ENCODE data around the gene HIVEP3. TPM values are rescaled to one million over a fixed set of nuclear protein-coding genes. Genes with fewer than 3 reads are reported as not detected.
"Not testable (repeated sequence)": the region's sequence is repeated elsewhere in the genome, so short reads cannot be mapped to it uniquely, and the experiment has no call there.

The HIVEP3 gene
- polyA plus RNA-seq, 1 donor (not counting 4 experiments of a cell fraction or from before 2014, with no cell fraction given), result 1.1 TPM

DNA sequence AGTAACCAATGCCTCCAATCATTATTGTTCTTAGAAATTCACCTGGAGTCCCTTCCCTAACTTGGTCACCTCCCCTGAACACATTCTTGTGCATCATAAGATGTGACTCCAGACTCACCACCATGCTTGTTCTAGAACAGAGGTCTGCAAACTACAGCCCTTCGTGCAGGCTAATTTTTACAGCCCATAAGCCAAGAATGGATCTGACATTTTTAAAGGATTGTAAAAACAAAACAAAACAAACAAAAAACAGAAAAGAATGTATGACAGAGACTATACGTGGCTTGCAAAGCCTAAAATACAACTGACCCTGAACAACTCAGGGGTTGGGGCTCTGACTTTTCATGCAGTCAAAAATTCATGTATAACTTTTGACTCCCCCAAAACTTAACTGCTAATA is 6.2 kb upstream of the HIVEP3 start:
- Histone ChIP-seq H3K27me3 (ENCODE audit: control insufficient read depth, extremely low read depth, insufficient read depth, low read length) (peaks cover 3% of the 10 kb centered on the region), H3K9me1 (ENCODE audit: control insufficient read depth, extremely low read depth, insufficient read depth, low read length) (no peaks in the 10 kb centered on the region), H3K4me3 (ENCODE audit: control insufficient read depth in 2 of 3, extremely low read depth in 1 of 3, insufficient read depth in 2 of 3, low read depth in 1 of 3, low read length in 3 of 3) (no peak overlapping the region), H3K4me1 (ENCODE audit: control insufficient read depth, extremely low read depth, insufficient read depth, low read length) (peaks cover 12% of the 10 kb centered on the region), H3K9ac (ENCODE audit: control insufficient read depth, extremely low read depth, insufficient read depth, low read length) (no peak overlapping the region), H3K9me3 (ENCODE audit: control insufficient read depth, low read depth, low read length) (no peaks in the 10 kb centered on the region), H3K36me3 (ENCODE audit: control insufficient read depth in 2 of 2, extremely low read depth in 1 of 2, insufficient read depth in 2 of 2, low read length in 2 of 2) (no peaks in the 10 kb centered on the region), H2AFZ (ENCODE audit: control insufficient read depth, low read length) (no peak overlapping the region), H3K4me2 (ENCODE audit: control insufficient read depth, extremely low read depth, insufficient read depth, low read depth, low read length) (no peak overlapping the region), H4K20me1 (ENCODE audit: control insufficient read depth, extremely low read depth, insufficient read depth, low read length) (no peaks in the 10 kb centered on the region), H3K79me2 (ENCODE audit: control insufficient read depth, insufficient read depth, low read length) (no peaks in the 10 kb centered on the region), H3K27ac (ENCODE audit: control insufficient read depth, insufficient read depth, low read length) (no peak overlapping the region)
- dilution Hi-C loops (cut with MboI; ENCODE audit: extremely low pct_ligation_motif_present, low sequenced_read_pairs), result no loop called here
- FAIRE-seq (no peak), DNase-seq (ENCODE audit: low read depth, low spot score) (no peak)
- TF ChIP-seq EZH2 (IDR thresholded peaks at IDR 0.05; ENCODE audit: low read length), result no peak
- TF ChIP-seq, protein P1, sequence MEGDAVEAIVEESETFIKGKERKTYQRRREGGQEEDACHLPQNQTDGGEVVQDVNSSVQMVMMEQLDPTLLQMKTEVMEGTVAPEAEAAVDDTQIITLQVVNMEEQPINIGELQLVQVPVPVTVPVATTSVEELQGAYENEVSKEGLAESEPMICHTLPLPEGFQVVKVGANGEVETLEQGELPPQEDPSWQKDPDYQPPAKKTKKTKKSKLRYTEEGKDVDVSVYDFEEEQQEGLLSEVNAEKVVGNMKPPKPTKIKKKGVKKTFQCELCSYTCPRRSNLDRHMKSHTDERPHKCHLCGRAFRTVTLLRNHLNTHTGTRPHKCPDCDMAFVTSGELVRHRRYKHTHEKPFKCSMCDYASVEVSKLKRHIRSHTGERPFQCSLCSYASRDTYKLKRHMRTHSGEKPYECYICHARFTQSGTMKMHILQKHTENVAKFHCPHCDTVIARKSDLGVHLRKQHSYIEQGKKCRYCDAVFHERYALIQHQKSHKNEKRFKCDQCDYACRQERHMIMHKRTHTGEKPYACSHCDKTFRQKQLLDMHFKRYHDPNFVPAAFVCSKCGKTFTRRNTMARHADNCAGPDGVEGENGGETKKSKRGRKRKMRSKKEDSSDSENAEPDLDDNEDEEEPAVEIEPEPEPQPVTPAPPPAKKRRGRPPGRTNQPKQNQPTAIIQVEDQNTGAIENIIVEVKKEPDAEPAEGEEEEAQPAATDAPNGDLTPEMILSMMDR (optimal IDR thresholded peaks at IDR 0.05 in 1 of 3, IDR thresholded peaks at IDR 0.05 in 1 of 3, conservative IDR thresholded peaks at IDR 0.05 in 1 of 3; ENCODE audit: extremely low read depth in 1 of 3, insufficient read depth in 2 of 3, low read length in 3 of 3), result no peak

DNA sequence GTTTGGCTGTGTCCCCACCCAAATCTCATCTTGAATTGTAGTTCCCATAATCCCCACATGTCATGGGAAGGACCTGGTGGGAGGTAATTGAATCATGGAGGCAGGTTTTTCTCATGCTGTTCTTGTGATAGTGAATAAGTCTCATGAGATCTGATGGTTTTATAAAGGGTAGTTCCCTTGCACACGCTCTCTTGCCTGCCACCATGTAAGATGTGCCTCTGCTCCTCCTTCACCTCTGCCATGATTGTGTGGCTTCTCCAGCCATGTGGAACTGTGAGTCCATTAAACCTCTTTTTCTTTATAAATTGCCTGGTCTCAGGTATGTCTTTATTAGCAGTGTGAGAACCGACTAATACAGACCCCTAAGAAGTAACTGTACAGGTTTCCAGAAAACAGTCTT is 2.5 kb upstream of the HIVEP3 start:
- H4K20me1 ChIP-seq (ENCODE audit: control insufficient read depth, extremely low read depth, insufficient read depth, low read length); FAIRE-seq; H3K9me3 ChIP-seq (ENCODE audit: control insufficient read depth, low read depth, low read length); H2AFZ ChIP-seq (ENCODE audit: control insufficient read depth, low read length); dilution Hi-C loops (cut with MboI; ENCODE audit: extremely low pct_ligation_motif_present, low sequenced_read_pairs); DNase-seq (ENCODE audit: low read depth, low spot score); H3K4me3 ChIP-seq (ENCODE audit: control insufficient read depth in 2 of 3, extremely low read depth in 1 of 3, insufficient read depth in 2 of 3, low read depth in 1 of 3, low read length in 3 of 3); H3K36me3 ChIP-seq (ENCODE audit: control insufficient read depth in 2 of 2, extremely low read depth in 1 of 2, insufficient read depth in 2 of 2, low read length in 2 of 2); H3K27ac ChIP-seq (ENCODE audit: control insufficient read depth, insufficient read depth, low read length); H3K9me1 ChIP-seq (ENCODE audit: control insufficient read depth, extremely low read depth, insufficient read depth, low read length); H3K79me2 ChIP-seq (ENCODE audit: control insufficient read depth, insufficient read depth, low read length); H3K9ac ChIP-seq (ENCODE audit: control insufficient read depth, extremely low read depth, insufficient read depth, low read length); H3K4me2 ChIP-seq (ENCODE audit: control insufficient read depth, extremely low read depth, insufficient read depth, low read depth, low read length); H3K27me3 ChIP-seq (ENCODE audit: control insufficient read depth, extremely low read depth, insufficient read depth, low read length): not testable (repeated sequence)
- peaks cover 26% of the 10 kb centered on the region for H3K4me1 ChIP-seq (ENCODE audit: control insufficient read depth, extremely low read depth, insufficient read depth, low read length)

DNA sequence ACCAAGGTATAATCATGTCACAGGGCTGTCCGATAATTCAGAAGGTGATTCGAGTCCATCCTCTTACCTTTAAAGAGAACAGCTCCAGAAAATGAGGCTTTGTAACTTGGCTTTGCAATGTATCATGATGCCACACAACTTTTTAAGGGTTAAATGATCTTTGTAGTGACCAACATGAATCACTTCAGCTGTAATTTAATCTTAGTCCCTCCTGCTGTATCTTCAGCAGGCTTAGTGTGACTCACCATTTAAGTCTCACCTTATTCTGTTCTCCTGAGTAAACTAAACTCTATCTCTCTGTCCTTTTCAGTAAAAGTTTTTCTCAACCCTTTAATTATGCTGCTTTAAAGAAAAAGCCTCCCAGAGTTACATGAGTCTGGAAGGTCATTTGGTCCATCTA is 1.9 kb upstream of the HIVEP3 start:
- DNase-seq (ENCODE audit: low read depth, low spot score) (peak; percentile 15), FAIRE-seq (peak; percentile 83)
- no peak overlapping the region for H3K9ac ChIP-seq (ENCODE audit: control insufficient read depth, extremely low read depth, insufficient read depth, low read length)
- peaks cover 26% of the 10 kb centered on the region for H3K4me1 ChIP-seq (ENCODE audit: control insufficient read depth, extremely low read depth, insufficient read depth, low read length)
- no peaks in the 10 kb centered on the region for H3K9me3 ChIP-seq (ENCODE audit: control insufficient read depth, low read depth, low read length)
- no peaks in the 10 kb centered on the region for H3K79me2 ChIP-seq (ENCODE audit: control insufficient read depth, insufficient read depth, low read length)
- no peaks in the 10 kb centered on the region for H3K36me3 ChIP-seq (ENCODE audit: control insufficient read depth in 2 of 2, extremely low read depth in 1 of 2, insufficient read depth in 2 of 2, low read length in 2 of 2)
- no peak for TF ChIP-seq EZH2 (IDR thresholded peaks at IDR 0.05; ENCODE audit: low read length)
- TF ChIP-seq, protein P1 (optimal IDR thresholded peaks at IDR 0.05 in 1 of 3, IDR thresholded peaks at IDR 0.05 in 1 of 3, conservative IDR thresholded peaks at IDR 0.05 in 1 of 3; ENCODE audit: extremely low read depth in 1 of 3, insufficient read depth in 2 of 3, low read length in 3 of 3), result no peak
- dilution Hi-C loops (cut with MboI; ENCODE audit: extremely low pct_ligation_motif_present, low sequenced_read_pairs), result no loop called here
- H4K20me1 ChIP-seq (ENCODE audit: control insufficient read depth, extremely low read depth, insufficient read depth, low read length), result no peaks in the 10 kb centered on the region
- no peak overlapping the region for H2AFZ ChIP-seq (ENCODE audit: control insufficient read depth, low read length)
- H3K27me3 ChIP-seq (ENCODE audit: control insufficient read depth, extremely low read depth, insufficient read depth, low read length), result no peaks in the 10 kb centered on the region
- H3K27ac ChIP-seq (ENCODE audit: control insufficient read depth, insufficient read depth, low read length), result no peak overlapping the region
- no peak overlapping the region for H3K4me2 ChIP-seq (ENCODE audit: control insufficient read depth, extremely low read depth, insufficient read depth, low read depth, low read length)
- peaks cover 2% of the 10 kb centered on the region for H3K9me1 ChIP-seq (ENCODE audit: control insufficient read depth, extremely low read depth, insufficient read depth, low read length)
- H3K4me3 ChIP-seq (ENCODE audit: control insufficient read depth in 2 of 3, extremely low read depth in 1 of 3, insufficient read depth in 2 of 3, low read depth in 1 of 3, low read length in 3 of 3), result no peak overlapping the region

All from keratinocyte (primary cell).